NCI-H82 (cell line): Measurements from ENCODE around the gene PAX2.
A peak's percentile ranks its signal among the peaks of the same experiment; 100 is the strongest.

Experiments
- DNase-seq: peaks from one replicate; lab custom pipeline; 2025; lab: John Stamatoyannopoulos, UW

The PAX2 gene

GRCh38 chr10:100739517-100740368 lies 5.6 kb upstream of the PAX2 start:
- peak; percentile 32 for DNase-seq

- DNase-seq = no peak
Measured at GRCh38 chr10:100740476-100741377, 4.7 kb upstream of the PAX2 start.

GRCh38 chr10:100741378-100742075 lies 3.9 kb upstream of the PAX2 start:
- DNase-seq = no peak

GRCh38 chr10:100742076-100742771 lies 3.2 kb upstream of the PAX2 start:
- no peak for DNase-seq

GRCh38 chr10:100742936-100743335 lies 2.4 kb upstream of the PAX2 start:
- DNase-seq = no peak

- DNase-seq = peak; percentile 74
Measured at GRCh38 chr10:100743626-100744135, 1.7 kb upstream of the PAX2 start.

GRCh38 chr10:100744136-100744986 lies 1.0 kb upstream of the PAX2 start:
- peak; percentile 21 for DNase-seq

GRCh38 chr10:100745882-100746783 lies 751 bp downstream of the PAX2 start:
- peak; percentile 24 for DNase-seq

- no peak for DNase-seq
Measured at GRCh38 chr10:100746784-100747455, 1.5 kb downstream of the PAX2 start.

- peak; percentile 28 for DNase-seq
Measured at GRCh38 chr10:100747456-100748230, 2.3 kb downstream of the PAX2 start.

- no peak for DNase-seq
Measured at GRCh38 chr10:100748231-100749058, 3.1 kb downstream of the PAX2 start.

DNA sequence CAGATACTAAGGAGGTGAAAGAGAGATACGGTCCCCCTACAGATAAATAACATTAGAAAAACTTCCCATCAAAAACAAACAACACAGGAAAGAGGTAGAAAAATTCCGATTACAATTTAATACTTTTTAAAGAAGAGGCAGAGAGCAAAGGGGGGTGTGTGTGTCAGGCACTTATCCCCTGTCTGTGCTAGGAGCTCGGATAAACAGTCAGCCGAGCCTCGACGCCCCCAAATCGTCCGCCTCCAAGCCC lies 3.6 kb downstream of the PAX2 start:
- DNase-seq = no peak

DNA sequence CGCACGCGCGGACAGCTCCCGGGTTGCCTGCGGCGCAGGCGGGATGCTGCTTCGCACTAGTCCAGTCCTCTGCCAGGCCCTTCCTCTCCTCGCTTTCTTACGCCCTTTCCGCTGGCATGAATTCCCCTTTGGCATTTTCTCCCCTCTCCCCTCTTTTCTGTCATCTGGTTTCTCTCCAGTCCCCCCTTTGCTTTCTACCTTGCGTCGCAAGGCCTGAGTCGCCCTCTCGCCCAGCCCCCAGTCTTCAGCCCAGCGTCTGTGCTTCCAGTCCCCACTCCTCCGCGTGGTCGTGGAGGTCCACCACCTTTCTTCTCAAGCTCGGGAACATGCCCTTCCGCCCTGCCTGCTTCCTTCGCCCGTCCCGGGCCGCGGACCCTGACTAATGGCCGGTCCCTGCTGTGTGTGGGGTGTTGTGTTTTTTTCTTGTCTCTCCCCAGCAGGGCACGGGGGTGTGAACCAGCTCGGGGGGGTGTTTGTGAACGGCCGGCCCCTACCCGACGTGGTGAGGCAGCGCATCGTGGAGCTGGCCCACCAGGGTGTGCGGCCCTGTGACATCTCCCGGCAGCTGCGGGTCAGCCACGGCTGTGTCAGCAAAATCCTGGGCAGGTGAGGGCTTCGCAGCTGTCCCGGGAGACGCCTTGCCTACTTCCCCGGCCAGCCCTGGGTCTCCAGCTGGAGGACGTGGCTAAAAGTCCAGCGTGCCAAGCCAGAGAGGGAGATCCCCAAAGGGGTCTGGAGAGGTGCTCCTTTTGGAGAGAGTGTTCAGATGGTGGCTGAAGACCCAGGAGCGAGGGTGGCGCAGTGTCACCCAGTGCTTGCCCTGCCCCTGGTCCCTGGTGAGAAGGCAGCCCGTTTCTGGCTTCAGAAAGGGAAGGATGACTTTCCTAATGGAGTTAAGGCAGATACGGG lies 4.2 kb downstream of the PAX2 start:
- no peak for DNase-seq

DNA sequence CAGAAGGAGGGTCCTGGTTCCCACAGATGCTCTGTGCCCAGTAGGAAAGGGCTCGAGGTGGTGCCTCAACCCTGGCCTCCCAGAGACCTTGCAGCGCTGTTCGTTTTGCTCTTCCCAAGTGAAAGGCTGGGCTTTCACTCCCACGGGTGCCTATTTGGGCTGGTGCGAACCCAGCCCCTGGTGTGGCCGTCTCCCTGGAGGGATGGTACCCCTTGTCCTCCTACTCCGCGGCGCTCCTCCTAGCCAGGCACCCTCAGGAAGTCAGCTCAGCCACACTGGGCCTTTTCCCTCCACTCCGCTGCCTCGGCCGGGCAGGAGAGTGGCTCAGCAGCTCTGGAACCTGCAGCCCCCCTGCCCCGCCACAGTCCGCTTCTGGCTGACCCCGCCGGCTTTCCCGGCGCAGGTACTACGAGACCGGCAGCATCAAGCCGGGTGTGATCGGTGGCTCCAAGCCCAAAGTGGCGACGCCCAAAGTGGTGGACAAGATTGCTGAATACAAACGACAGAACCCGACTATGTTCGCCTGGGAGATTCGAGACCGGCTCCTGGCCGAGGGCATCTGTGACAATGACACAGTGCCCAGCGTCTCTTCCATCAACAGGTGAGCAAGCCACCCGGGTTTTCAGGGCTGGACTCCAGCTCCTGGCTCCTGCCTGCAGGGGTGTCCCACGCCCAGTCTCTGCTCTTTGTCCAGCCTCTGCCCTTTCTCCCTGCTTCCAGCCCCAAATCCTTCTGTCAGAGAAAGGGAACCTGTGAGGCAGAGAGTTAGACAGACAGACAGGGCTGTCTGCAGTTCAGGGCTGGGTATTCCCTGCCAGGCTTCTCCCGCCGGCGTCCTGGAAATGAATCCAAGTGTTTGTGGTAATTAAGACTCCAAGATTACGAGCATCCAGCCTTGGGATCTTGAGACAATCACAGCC lies 5.2 kb downstream of the PAX2 start:
- no peak for DNase-seq

- DNase-seq = no peak
Measured at GRCh38 chr10:100751211-100751933, 6.0 kb downstream of the PAX2 start.
